Motor neuron (in vitro differentiated cells): Measurements from ENCODE around the gene FLNB. TPM values are rescaled to one million over a fixed set of nuclear protein-coding genes. Genes with fewer than 3 reads are reported as not detected.

Experiments
- ATAC-seq, 8 experiments: fragments of 200-7000 bp; cut with Tn5 transposase; replicated peaks in 6 of 8; 2 replicates each; pipeline ENCODE4 v1.8.0; 2021; ENCODE audit warnings: mild to moderate bottlenecking in 8 of 8, moderate library complexity in 8 of 8
- H3K27ac ChIP-seq, 2 donors: fragments of 250-450 bp; sonication (Bioruptor Pico); 2 replicates each; pipeline ENCODE4 v1.9.0; 2021; ENCODE audit warnings: antibody characterized with exemption in 2 of 2, mild to moderate bottlenecking in 2 of 2, moderate library complexity in 1 of 2
- H3K4me1 ChIP-seq, 2 donors: fragments of 250-450 bp; sonication (Bioruptor Pico); replicated peaks in 1 of 2; 2 replicates each; pipeline ENCODE4 v1.6.1; 2021; ENCODE audit warnings: antibody characterized with exemption in 2 of 2, mild to moderate bottlenecking in 2 of 2, moderate library complexity in 1 of 2
- H3K4me3 ChIP-seq, 5 donors: fragments of 250-450 bp; sonication (Bioruptor Pico); 2 replicates each; pipeline ENCODE4 v1.9.0; 2021; ENCODE audit warnings: antibody characterized with exemption in 5 of 5, mild to moderate bottlenecking in 5 of 5, moderate library complexity in 4 of 5
- WGBS, 10 experiments: fragments of 450-650 bp; shearing (Covaris generic); methylation state at CpG; one replicate each; pipeline ENCODE4 v1.0.0; 2022; 5-methylcytosine and 5-hydroxymethylcytosine counted together
- in situ Hi-C, 9 experiments: fragments of 400-800 bp; cut with MboI; loops; one replicate each; pipeline ENCODE4 v1.15.0; 2021; ENCODE audit warnings: low sequenced_read_pairs in 9 of 9, low pct_unique_long_range_greater_than_20kb in 2 of 9; ENCODE audit not compliant: unreplicated experiment in 9 of 9
- total RNA-seq, 8 experiments: library from RNA; unstranded; fragments of 300-600 nt; gene quantifications; 2 replicates each; pipeline versions ENCODE4 v1.2.3 to v1.2.4, GENCODE V29; 2022

FLNB gene
- total RNA-seq, 8 experiments from 2014 or later: 8.3 to 310 (median 53.5) TPM

DNA sequence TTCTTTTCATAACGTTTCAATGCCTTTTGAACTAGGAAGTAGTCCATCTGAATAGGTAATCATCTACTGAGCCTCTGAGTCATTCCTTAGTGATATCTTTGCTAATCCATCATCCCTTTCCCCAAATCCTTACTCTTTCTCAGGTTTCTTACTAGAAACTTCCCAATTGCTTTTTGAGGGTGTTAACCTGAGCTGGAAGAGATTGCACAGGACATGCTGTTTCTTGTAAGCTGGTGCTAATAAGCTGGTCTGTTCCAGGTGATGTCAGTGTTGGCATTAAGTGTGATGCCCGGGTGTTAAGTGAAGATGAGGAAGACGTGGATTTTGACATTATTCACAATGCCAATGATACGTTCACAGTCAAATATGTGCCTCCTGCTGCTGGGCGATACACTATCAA lies 101.5 kb downstream of the FLNB start:
- 72 to 100% (median 86%) methylated on average over 1 to 5 of the region's 5 CpGs; no CpG with 5 or more reads in 3 of the 10 experiments for WGBS, 10 experiments
- H3K4me3 ChIP-seq: no peak overlapping the region
- in situ Hi-C loops: no loop called here
- no peaks in the 10 kb centered on the region for H3K4me1 ChIP-seq
- no peak overlapping the region for H3K27ac ChIP-seq
- no peak for ATAC-seq

DNA sequence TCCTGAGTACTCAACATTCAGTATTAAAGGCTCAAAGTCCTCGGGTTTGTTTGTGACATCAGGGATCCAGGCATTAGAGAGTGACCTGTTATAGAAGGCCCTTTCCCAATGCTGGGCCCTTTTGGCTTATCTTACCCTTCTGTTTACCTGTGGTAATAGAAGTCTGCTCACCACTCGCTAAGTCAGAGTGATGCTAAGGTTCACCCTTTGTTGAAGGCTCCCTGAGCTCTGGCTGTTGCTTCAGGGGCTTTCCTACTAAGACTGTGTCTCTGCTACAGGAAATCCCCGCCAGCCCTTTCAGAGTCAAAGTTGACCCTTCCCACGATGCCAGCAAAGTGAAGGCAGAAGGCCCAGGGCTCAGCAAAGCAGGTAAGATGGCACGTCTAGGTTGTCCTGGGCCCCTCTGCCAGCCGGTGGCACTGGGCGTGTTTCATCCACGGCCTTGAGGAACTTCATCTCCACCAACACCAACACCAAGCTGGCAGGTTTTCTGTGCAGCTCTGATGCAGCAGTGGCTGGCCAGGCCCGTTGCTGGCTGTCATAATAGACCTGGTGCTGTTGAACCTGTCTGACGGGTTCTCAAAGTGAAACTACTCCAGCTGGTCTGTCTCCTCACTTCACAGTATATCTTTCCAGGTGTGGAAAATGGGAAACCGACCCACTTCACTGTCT lies 103.4 kb downstream of the FLNB start:
- 80 to 100% (median 95%) methylated on average over 1 to 6 of the region's 11 CpGs; no CpG with 5 or more reads in 2 of the 10 experiments for WGBS, 10 experiments
- in situ Hi-C loops: no loop called here
- no peak for ATAC-seq
- no peak overlapping the region for H3K27ac ChIP-seq
- H3K4me1 ChIP-seq: no peaks in the 10 kb centered on the region
- no peak overlapping the region for H3K4me3 ChIP-seq

DNA sequence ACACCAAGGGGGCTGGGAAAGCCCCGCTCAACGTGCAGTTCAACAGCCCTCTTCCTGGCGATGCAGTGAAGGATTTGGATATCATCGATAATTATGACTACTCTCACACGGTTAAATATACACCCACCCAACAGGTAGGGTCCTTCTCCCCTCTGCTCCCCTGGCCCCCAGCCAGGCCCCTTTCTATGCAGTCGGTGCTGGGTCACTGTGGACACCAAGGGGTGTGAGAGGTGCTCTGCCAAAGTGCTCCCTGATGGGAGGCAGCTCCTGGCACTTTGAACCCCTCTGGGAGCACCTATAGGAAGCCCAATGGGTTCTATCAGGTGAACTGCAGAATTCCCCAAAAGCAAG lies 103.9 kb downstream of the FLNB start:
- no peaks in the 10 kb centered on the region for H3K4me1 ChIP-seq
- ATAC-seq: no peak
- no peak overlapping the region for H3K4me3 ChIP-seq
- in situ Hi-C loops: no loop called here
- whole genome bisulfite sequencing, 10 experiments: 40 to 100% (median 83%) methylated on average over 1 of the region's 6 CpGs; no CpG with 5 or more reads in 7 of the 10 experiments
- no peak overlapping the region for H3K27ac ChIP-seq

DNA sequence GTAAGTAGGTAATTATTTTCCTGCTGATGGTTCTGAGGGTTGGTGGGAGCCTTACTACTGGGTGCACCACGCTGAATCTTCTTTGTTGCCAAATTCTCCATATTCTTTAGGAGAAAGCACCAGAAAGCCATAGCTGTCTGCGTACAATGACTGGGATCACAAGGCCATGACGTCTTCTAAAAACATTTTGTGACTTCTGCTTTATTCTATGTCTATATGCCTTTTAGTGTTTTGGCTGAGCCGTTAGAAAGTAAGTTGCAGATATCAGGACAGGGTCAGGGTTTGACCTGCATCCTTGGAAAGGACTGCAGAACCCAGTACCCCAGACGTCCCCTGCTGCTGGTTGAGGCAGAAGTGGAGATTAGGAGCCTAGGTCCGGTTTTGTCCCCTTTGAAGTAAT lies 107.0 kb downstream of the FLNB start:
- no peak overlapping the region for H3K4me3 ChIP-seq
- no peak for ATAC-seq
- H3K4me1 ChIP-seq: no peaks in the 10 kb centered on the region
- in situ Hi-C loops: no loop called here
- WGBS, 10 experiments: 80 to 100% (median 90%) methylated on average over 1 to 6 of the region's 6 CpGs; no CpG with 5 or more reads in 3 of the 10 experiments
- H3K27ac ChIP-seq: no peak overlapping the region

DNA sequence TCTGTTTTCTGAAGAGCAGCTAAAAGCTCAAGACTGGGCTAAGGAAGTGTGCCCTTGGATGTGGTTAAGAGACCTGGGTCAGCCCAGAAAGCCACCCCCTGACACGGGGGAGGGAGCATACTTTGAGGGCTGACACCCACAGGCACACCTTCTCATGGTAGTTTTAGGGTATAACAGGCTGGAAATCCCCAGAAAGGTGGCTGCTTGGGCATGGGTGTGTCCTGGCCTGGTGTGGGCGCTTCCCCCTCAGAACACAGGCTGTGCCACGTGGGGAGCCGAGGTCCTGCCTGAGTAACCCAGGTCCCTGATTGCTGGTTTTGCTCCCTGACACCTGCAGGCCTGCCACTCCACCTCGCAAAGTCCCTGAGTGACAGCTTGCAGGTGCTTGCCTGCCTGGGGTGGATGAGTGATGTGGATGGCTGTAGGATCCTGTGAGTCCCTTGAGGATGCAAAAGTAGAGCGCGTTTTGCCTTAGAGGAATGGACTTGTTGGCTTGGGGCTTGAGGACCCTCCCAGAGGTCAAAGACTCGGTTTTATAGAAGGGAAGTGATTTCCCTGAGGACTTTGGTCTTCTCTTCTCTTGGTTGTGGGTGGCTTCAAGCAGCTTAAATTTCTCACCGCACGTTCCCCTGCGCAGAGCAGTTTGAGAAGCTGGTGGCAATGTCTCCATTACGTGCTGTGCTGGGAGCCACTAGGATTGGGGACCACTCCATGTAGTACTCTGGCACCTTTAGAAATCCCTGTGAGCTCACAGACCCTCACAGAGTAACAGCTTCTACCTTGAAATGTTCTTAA lies 108.1 kb downstream of the FLNB start:
- no peak for ATAC-seq
- WGBS, 10 experiments: 0 to 94% (median 85%) methylated on average over 1 to 6 of the region's 12 CpGs; no CpG with 5 or more reads in 4 of the 10 experiments
- in situ Hi-C loops: no loop called here
- Histone ChIP-seq H3K4me1 (no peaks in the 10 kb centered on the region), H3K27ac (no peak overlapping the region), H3K4me3 (no peak overlapping the region)

DNA sequence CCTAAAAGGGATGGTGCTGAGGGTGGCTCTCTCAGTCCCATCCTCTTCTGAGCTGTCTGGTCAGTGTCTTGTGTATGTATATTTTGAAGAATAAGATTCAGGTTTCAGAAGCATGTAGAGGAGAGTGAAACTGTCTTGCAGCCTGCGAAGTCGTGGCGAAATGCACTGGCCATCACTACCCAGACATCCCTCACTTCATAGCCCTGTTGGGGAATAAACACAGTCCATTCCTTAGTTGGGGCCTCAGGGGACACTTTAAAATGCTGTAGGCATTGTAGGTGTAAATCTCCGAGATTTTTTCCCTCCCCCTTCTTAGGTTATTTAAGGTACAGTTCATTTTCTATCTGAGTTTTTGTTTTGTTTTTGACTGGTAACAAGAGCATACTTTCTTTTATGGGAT lies 108.8 kb downstream of the FLNB start:
- H3K27ac ChIP-seq: no peak overlapping the region
- in situ Hi-C loops: no loop called here
- 40 to 93% (median 79%) methylated on average over 2 to 4 of the region's 4 CpGs; no CpG with 5 or more reads in 3 of the 10 experiments for WGBS, 10 experiments
- ATAC-seq: peak in 2 of 8 experiments; percentile 4 to 15
- H3K4me3 ChIP-seq: no peak overlapping the region
- no peaks in the 10 kb centered on the region for H3K4me1 ChIP-seq

DNA sequence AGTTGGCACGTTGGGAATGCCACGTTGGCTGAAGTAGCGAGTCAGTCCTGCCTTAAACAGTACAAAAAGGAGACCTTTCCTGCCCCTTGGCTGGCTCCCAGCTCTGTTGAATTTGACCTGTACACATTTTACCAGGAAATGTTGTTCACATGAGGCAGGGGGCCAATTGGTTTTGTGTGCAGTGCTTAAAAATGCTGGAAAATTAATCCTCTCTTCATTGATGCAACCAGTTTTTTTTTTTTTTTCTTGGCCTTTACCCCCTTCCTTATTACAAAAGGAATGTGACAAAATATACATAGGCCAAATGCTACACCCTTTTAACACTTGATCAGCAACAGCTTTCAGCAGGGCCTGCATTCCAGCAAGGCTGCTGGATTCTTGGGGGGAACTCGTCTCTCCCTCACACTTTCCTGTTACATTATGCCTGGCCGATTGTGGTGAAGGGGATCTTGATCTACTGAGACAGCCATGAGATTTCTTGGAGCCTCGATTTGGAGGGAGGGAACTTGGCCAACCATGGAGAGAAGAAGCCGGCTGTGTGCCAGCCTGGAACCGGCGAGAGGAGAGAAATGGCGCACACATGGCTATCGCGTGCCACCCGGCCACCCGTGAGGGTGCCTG lies 109.4 kb downstream of the FLNB start:
- H3K27ac ChIP-seq: no peak overlapping the region
- in situ Hi-C loops: no loop called here
- WGBS, 10 experiments: 45 to 95% (median 83%) methylated on average over 1 to 10 of the region's 14 CpGs; no CpG with 5 or more reads in 1 of the 10 experiments
- H3K4me1 ChIP-seq: no peaks in the 10 kb centered on the region
- H3K4me3 ChIP-seq: no peak overlapping the region
- ATAC-seq: peak in 3 of 8 experiments; percentile 40 to 60 (median 47)

DNA sequence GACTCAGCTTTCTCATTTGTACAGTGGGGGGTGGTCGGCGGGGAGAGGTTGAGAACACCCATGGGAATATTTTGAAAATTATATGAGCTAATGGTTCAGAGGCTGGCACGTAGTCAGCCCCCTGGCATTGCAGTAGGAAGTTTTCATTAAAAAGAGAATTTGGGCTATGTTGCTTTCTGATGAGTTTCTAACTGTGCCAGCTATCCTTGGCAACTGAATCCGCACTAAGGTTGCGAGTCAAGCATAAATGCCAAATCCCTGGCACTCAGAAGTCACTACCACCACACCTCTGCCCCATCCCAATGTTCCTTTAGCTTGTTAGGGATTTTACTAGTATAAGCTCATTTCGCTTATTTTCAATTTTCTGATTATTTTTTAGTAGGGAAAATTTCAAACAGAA lies 111.0 kb downstream of the FLNB start:
- no peaks in the 10 kb centered on the region for H3K4me1 ChIP-seq
- no peak overlapping the region for H3K27ac ChIP-seq
- 68 to 100% (median 95%) methylated on average over 2 to 6 of the region's 6 CpGs; no CpG with 5 or more reads in 2 of the 10 experiments for WGBS, 10 experiments
- ATAC-seq: no peak
- in situ Hi-C loops: no loop called here
- H3K4me3 ChIP-seq: no peak overlapping the region

DNA sequence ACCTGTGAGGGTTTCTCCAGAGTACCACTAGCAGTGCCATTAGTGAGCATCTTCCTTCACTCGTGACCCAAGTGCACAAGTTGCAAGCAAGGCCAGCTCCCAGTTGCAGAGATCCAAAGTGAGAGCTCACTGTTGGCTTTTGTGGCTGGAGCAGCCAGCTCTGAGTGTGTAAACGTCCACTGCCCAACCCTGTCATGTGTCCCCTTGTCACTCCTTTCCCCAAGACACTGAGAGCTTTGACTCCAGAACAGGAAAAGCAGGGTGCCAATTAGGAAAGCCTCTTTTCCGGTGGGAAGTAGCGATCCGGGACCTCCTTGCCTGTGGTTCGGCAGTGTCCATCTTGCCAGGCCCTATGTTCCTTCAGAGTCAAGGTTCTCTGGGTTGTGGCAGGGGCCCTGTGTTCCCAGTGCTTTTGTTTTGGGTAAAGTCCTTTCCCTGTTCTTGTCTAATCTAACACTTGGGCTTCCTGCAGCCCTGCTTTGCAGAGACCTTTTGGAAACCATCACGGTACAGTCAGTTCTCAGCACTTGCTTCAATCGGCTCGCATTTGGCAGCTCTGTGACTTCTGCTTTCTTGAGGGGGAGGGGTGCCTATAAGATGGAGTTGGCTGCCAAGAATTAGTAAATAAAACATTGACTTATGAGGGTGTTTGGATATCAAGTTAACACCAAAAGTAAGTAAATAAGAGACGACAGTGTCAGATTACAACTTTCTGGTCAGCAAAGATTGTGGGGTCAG lies 112.0 kb downstream of the FLNB start:
- no peak for ATAC-seq
- in situ Hi-C loops: no loop called here
- Histone ChIP-seq H3K4me3 (no peak overlapping the region), H3K27ac (no peak overlapping the region), H3K4me1 (no peaks in the 10 kb centered on the region)
- 59 to 100% (median 88%) methylated on average over 1 to 10 of the region's 10 CpGs for WGBS, 10 experiments

DNA sequence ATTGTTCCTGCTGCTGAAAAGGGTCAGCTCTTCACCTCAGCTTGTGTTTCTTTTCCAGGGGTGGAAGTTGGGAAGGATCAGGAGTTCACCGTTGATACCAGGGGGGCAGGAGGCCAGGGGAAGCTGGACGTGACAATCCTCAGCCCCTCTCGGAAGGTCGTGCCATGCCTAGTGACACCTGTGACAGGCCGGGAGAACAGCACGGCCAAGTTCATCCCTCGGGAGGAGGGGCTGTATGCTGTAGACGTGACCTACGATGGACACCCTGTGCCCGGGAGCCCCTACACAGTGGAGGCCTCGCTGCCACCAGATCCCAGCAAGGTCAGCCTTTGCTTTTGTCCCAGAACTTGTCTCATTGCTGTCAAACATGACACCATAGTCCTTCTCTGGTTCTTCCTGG lies 113.0 kb downstream of the FLNB start:
- WGBS, 10 experiments: 92 to 100% (median 93%) methylated on average over 1 to 5 of the region's 11 CpGs; no CpG with 5 or more reads in 5 of the 10 experiments
- in situ Hi-C loops: no loop called here
- H3K27ac ChIP-seq: no peak overlapping the region

DNA sequence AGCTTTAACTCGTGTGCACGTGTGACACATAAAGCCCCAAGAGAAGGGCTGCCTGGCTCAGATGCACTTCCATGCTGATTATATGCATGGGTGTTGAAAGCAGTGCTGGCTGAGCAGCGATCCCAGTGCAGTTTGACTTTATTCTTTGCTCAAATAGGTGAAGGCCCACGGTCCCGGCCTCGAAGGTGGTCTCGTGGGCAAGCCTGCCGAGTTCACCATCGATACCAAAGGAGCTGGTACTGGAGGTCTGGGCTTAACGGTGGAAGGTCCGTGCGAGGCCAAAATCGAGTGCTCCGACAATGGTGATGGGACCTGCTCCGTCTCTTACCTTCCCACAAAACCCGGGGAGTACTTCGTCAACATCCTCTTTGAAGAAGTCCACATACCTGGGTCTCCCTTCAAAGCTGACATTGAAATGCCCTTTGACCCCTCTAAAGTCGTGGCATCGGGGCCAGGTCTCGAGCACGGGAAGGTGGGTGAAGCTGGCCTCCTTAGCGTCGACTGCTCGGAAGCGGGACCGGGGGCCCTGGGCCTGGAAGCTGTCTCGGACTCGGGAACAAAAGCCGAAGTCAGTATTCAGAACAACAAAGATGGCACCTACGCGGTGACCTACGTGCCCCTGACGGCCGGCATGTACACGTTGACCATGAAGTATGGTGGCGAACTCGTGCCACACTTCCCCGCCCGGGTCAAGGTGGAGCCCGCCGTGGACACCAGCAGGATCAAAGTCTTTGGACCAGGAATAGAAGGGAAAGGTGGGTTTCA lies 114.9 kb downstream of the FLNB start:
- Histone ChIP-seq H3K4me1 (no peaks in the 10 kb centered on the region), H3K4me3 (no peak overlapping the region), H3K27ac (no peak overlapping the region)
- no peak for ATAC-seq
- in situ Hi-C loops: no loop called here
- WGBS, 10 experiments: 89 to 100% (median 93%) methylated on average over 4 to 26 of the region's 41 CpGs; no CpG with 5 or more reads in 2 of the 10 experiments

More for the DNA sequence above, 113.0 kb downstream of the FLNB start:
- no peak for ATAC-seq
- H3K4me3 ChIP-seq: no peak overlapping the region
- no peaks in the 10 kb centered on the region for H3K4me1 ChIP-seq

DNA sequence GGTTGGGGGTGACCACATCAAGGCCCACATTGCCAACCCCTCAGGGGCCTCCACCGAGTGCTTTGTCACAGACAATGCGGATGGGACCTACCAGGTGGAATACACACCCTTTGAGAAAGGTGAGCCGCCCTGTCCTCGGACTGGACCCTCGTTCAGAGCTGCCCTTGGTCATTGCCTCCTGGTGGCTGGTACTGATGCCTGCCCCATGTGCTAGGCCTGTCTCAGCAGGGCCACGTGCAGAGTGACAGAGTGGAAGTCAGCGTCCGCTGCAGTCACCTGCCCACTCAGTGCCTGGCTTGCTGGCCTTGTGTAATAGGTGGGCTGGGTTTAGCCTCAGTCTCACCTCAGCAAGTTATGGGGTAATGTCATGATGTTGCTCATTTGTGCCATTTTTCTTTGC lies 116.2 kb downstream of the FLNB start:
- H3K4me1 ChIP-seq: no peaks in the 10 kb centered on the region
- no peak overlapping the region for H3K4me3 ChIP-seq
- in situ Hi-C loops: no loop called here
- WGBS, 10 experiments: 74 to 96% (median 92%) methylated on average over 3 to 5 of the region's 8 CpGs; no CpG with 5 or more reads in 7 of the 10 experiments
- no peak overlapping the region for H3K27ac ChIP-seq
- ATAC-seq: peak in 1 of 8 experiments; percentile 14
